Esophagus muscularis mucosa (tissue), 3 donors: ENCODE measurements around the gene LHX3.

Experiments
- POLR2A ChIP-seq: fragments of 450-650 bp; IDR thresholded peaks from one replicate; pipeline ENCODE4 v1.6.1; 2017; ENCODE audit warnings: antibody characterized with exemption, moderate library complexity, mild to moderate bottlenecking, low read depth
- POLR2AphosphoS5 ChIP-seq, 2 donors: sonication (generic); formaldehyde crosslinking; IDR thresholded peaks; one replicate each; pipeline ENCODE4 v1.6.1; 2017; ENCODE audit warnings: antibody characterized with exemption in 2 of 2
- TF ChIP-seq, protein P1 (sequence below), 3 experiments: fragments of 200-600 bp in 2 of 3; fragments of 450-650 bp in 1 of 3; sonication (generic) in 2 of 3; IDR thresholded peaks; one replicate each; pipeline ENCODE4 v1.5.1; 2017 to 2019; ENCODE audit warnings: antibody characterized with exemption in 3 of 3, mild to moderate bottlenecking in 2 of 3, moderate library complexity in 1 of 3

DNA sequence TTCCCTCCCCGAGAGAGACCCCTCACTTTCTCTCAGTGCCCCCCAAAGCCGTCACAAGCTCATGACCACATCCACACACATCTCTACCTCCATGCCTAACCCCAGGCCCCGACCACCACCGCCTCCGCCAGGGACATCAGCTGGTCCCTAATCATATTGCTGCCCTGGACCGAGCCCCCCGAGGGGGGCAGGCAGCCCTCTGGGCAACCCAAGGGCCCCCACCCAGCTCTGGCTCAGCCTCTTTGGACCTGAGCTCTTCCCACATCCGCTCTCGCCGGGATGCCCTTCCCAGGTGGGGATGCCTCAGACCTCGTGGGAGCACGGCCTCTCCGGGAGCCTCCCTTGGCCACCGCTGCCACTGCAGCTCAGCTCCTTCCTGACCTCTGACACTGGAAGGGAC lies 18.5 kb downstream of the LHX3 start:
- TF ChIP-seq, protein P1, sequence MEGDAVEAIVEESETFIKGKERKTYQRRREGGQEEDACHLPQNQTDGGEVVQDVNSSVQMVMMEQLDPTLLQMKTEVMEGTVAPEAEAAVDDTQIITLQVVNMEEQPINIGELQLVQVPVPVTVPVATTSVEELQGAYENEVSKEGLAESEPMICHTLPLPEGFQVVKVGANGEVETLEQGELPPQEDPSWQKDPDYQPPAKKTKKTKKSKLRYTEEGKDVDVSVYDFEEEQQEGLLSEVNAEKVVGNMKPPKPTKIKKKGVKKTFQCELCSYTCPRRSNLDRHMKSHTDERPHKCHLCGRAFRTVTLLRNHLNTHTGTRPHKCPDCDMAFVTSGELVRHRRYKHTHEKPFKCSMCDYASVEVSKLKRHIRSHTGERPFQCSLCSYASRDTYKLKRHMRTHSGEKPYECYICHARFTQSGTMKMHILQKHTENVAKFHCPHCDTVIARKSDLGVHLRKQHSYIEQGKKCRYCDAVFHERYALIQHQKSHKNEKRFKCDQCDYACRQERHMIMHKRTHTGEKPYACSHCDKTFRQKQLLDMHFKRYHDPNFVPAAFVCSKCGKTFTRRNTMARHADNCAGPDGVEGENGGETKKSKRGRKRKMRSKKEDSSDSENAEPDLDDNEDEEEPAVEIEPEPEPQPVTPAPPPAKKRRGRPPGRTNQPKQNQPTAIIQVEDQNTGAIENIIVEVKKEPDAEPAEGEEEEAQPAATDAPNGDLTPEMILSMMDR (IDR thresholded peaks at IDR 0.05), result no peak
- TF ChIP-seq POLR2AphosphoS5 (IDR thresholded peaks at IDR 0.05), result no peak
- no peak for TF ChIP-seq POLR2A
